ENCODE data around the gene KRTAP5-10.
"Not testable (repeated sequence)": the region's sequence is repeated elsewhere in the genome, so short reads cannot be mapped to it uniquely, and the experiment has no call there.

KRTAP5-10 gene

DNA sequence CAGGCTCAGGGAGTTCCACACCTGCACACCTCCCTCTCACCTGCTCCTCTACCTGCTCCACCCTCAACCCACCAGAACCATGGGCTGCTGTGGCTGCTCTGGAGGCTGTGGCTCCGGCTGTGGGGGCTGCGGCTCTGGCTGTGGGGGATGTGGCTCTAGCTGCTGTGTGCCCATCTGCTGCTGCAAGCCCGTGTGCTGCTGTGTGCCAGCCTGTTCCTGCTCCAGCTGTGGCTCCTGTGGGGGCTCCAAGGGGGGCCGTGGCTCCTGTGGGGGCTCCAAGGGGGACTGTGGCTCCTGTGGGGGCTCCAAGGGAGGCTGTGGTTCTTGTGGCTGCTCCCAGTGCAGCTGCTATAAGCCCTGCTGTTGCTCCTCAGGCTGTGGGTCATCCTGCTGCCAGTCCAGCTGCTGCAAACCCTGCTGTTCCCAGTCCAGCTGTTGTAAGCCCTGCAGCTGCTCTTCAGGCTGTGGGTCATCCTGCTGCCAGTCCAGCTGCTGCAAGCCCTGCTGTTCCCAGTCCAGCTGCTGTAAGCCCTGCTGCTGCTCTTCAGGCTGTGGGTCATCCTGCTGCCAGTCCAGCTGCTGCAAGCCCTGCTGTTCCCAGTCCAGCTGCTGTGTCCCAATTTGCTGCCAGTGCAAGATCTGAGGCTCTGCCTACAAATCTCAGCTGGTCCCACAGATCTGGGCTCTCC, 27.2 kb upstream of the KRTAP5-10 start, which contains the start of gene KRTAP5-8:
KRTAP5-8 (plus strand) TSS at position 49 of the 689 bp plus-strand sequence; CDS start at position 80, 31 bp downstream.
- H3K4me1 Mint-ChIP-seq, H3K27ac Mint-ChIP-seq, DNase-seq, H3K36me3 Mint-ChIP-seq, H3K4me3 Mint-ChIP-seq, H3K27me3 Mint-ChIP-seq, H3K9me3 Mint-ChIP-seq, CTCF ChIA-PET: not testable (repeated sequence)

DNA sequence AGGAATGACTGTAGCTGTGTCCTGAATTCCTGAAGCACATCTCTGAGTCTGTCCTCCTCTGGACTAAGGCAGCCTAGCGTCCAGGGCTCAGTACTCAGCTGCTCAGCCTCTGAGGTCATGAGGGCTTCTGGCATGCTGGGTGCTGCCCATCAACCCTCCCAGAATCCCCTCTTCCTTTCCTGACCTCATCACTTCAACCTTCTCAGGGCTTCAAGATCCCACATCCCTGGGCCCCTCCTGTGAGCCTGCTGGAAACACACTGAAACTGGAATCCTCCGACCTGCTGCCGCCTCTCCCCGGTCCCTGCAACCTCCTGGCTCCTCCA, 26.7 kb upstream of the KRTAP5-10 start:
- CTCF ChIA-PET, result no interaction called here
- Mint-ChIP-seq H3K9me3 (peaks cover 5% of the 10 kb centered on the region), H3K27me3 (peaks cover 8% of the 10 kb centered on the region), H3K4me1 (no peaks in the 10 kb centered on the region), H3K4me3 (no peak overlapping the region), H3K36me3 (no peaks in the 10 kb centered on the region), H3K27ac (no peak overlapping the region)
- DNase-seq, result no peak

DNA sequence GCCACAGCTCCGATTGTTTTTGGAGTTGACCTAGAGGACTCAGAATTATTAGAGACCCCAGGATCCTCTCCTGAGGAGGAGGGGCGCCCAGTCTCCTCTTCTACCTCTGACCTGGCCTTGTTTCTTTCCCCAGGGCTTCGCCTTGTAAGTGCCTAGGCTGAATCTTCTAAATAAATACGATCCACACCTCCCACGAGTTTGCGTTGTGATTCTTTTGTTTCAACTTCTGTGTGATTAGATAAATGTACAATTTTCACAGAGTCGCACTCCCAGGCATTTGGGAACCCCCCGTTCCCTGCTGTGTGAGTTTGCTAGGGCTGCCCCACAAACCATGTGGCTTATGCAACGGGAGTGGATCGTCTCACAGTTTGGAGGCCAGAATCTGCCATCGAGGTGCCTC, 26.3 kb upstream of the KRTAP5-10 start:
- Mint-ChIP-seq H3K4me1 (no peaks in the 10 kb centered on the region), H3K9me3 (peaks cover 5% of the 10 kb centered on the region), H3K27ac (no peak overlapping the region), H3K4me3 (no peak overlapping the region), H3K27me3 (peaks cover 11% of the 10 kb centered on the region), H3K36me3 (no peaks in the 10 kb centered on the region)
- DNase-seq, result no peak
- CTCF ChIA-PET, result no interaction called here

DNA sequence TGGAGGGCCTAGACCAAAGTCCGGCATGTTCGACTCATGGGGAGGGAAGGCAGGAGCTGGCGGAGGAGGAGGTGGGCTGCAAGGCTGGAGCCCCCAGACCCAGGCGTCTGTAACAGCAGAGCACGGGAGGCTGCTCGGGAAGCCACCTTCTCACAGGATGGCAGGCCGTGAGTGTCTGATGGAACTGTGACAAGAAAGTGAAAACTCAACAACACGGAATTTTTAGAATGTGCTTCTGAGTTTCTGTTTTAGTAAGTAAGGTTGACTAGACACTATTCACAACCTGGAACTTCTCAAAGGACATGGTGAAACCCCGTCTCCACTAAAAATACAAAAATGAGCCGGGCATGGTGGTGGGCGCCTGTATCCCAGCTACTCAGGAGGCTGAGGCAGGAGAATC, 25.4 kb upstream of the KRTAP5-10 start:
- H3K4me1 Mint-ChIP-seq, H3K4me3 Mint-ChIP-seq, H3K27ac Mint-ChIP-seq, DNase-seq, H3K36me3 Mint-ChIP-seq, H3K9me3 Mint-ChIP-seq, CTCF ChIA-PET: not testable (repeated sequence)
- peaks cover 11% of the 10 kb centered on the region for H3K27me3 Mint-ChIP-seq

DNA sequence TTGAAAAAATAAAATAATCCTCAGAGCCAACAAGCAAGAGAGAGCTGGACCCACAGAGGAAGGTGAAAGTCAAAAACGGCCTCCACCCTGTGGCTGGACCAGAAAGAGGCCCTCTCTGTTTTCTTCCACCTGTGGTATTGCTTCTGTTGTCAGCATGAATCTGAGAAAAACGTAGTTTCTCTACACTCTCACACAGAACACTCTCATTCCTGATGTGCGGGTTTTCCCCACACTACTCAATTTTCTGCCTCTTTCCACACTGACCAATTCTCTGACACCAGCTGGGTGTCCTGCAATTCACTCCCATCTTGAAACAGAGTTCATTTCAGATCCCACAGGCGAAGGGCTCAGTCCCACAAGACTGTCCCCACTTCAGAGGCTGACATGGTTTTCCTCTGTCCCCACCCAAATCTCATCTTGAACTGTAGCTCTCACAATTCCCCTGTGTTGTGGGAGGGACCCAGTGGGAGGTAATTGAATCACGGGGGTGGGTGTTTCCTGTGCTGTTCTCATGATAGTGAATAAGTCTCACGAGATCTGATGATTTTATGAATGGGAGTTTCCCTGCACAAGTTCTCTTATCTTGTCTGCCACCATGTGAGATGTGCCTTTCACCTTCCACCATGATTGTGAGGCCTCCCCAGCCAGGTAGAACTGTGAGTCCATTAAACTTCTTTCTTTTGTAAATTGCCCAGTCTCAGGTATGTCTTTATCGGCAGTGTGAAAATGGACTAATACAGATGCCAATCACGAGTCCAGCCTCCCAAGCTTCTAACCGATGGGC, 24.6 kb upstream of the KRTAP5-10 start:
- CTCF ChIA-PET, DNase-seq, H3K4me3 Mint-ChIP-seq, H3K4me1 Mint-ChIP-seq, H3K9me3 Mint-ChIP-seq, H3K36me3 Mint-ChIP-seq, H3K27ac Mint-ChIP-seq: not testable (repeated sequence)
- peaks cover 11% of the 10 kb centered on the region for H3K27me3 Mint-ChIP-seq

DNA sequence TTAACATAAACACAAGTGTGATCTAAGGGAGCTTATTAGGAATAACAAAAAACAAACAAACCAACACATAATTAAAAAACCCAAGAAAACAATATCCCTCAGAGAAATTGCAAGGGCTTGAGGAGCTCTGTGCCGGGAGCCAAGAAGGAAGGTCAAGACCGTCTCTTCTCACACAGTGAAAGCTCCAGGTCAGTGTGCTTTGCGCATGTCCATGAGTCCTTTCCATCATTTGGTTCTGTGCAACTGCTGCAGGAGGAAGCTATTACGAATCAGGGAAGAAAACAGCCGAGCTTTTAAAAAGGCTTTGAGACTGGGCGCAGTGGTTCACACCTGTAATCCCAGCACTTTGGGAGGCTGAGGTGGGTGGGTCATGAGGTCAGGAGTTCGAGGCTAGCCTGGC, 23.0 kb upstream of the KRTAP5-10 start:
- peaks cover 11% of the 10 kb centered on the region for H3K27me3 Mint-ChIP-seq
- H3K27ac Mint-ChIP-seq, result no peak overlapping the region
- H3K4me1 Mint-ChIP-seq, result no peaks in the 10 kb centered on the region
- no peaks in the 10 kb centered on the region for H3K36me3 Mint-ChIP-seq
- DNase-seq, result no peak
- CTCF ChIA-PET, result no interaction called here
- no peak overlapping the region for H3K4me3 Mint-ChIP-seq
- H3K9me3 Mint-ChIP-seq, result peaks cover 6% of the 10 kb centered on the region

DNA sequence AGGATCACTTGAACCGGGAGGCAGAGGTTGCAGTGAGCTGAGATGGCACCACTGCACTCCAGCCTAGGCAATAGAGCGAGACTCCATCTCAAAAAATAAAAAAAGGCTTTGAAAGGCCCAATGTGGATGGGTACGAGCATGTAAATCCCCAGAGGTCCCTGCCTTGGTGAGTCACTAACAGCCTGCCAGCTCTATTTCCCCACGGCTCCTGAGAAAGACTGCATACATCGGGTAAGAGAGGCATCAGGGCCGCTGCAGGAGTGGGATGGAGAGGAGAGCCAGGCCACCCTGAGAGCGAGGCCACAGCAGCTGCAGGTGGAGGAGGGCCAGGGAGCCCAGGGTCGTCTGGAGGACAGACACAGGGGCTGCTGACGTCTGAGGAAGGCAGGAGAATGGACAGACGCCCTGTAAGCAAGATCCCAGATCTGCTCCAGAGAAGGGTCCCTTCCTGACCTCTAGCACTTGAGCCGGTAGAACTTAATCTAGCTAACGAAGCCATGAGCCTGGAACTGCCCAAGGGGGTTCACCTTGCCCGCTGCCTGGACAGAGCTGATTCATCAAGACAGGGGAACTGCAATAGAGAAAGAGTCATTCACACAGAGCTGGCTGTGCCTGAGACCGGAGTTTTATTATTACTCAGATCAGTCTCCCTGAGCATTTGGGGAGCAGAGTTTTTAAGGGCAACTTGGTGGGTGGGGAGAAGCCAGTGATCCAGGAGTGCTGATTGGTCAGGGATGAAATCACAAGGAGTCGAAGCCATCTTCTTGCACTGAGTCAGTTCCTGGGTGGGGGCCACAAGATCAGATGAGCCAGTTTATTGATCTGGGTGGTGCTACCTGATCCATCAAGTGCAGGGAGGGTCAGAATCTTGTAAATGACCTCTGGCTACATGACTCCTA, 22.2 kb upstream of the KRTAP5-10 start:
- CTCF ChIA-PET, result no interaction called here
- Mint-ChIP-seq H3K27ac (no peak overlapping the region), H3K36me3 (no peaks in the 10 kb centered on the region), H3K4me3 (no peak overlapping the region), H3K9me3 (peaks cover 6% of the 10 kb centered on the region), H3K27me3 (peaks cover 11% of the 10 kb centered on the region), H3K4me1 (no peaks in the 10 kb centered on the region)
- DNase-seq, result no peak

DNA sequence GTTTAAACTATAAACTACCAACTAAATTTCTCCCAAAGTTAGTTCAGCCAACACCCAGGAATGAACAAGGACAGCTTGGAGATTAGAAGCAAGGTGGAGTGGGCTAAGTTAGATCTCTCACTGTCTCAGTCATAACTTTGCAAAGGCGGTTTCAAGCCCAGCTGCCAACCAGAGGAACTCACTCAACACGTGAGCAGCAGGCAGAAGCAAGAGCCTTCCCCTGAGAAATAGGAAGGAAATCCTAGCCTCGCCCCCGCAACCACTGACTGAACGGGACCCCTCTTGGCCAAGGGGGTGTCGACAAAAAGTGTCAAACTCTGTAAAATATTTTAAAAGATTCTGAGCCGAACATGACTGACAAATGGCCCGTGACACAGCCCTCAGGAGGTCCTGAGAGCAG, 21.5 kb upstream of the KRTAP5-10 start:
- H3K4me1 Mint-ChIP-seq, result no peaks in the 10 kb centered on the region
- no peak overlapping the region for H3K4me3 Mint-ChIP-seq
- H3K27me3 Mint-ChIP-seq, result peaks cover 12% of the 10 kb centered on the region
- no peak overlapping the region for H3K27ac Mint-ChIP-seq
- H3K36me3 Mint-ChIP-seq, result no peaks in the 10 kb centered on the region
- CTCF ChIA-PET, result no interaction called here
- no peak for DNase-seq
- H3K9me3 Mint-ChIP-seq, result peaks cover 6% of the 10 kb centered on the region

DNA sequence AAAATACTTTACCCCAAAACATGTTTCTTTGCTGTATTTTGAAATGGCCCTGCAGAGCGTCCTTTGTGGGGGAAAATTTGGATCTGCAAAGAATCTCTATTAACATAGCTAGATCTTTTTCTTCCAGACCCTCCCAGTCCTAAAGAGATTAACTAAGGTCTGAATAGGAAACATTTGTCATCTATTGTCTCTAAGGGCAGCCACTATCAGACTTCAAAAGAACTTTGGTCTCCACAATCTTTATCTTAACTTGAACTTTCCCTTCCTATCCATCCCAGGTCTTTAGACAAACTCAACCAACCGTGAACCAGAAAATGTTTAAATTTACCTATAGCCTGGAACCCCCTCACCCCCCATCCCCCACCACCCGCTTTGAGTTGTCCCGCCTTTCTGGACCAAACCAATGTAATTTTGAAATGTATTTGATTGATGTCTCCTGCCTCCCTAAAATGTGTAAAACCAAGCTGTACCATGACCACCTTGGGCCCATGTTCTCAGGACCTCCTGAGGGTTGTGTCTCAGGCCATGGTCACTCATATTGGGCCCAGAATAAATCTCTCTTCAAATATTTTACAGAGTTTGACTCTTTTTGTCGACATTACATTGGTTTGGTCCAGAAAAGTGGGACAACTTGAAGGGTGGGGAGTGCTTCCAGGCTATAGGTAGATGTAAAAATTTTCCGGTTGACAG, 20.7 kb upstream of the KRTAP5-10 start:
- Mint-ChIP-seq H3K4me1 (no peaks in the 10 kb centered on the region), H3K27ac (no peak overlapping the region), H3K9me3 (peaks cover 6% of the 10 kb centered on the region), H3K36me3 (no peaks in the 10 kb centered on the region), H3K27me3 (peaks cover 18% of the 10 kb centered on the region), H3K4me3 (no peak overlapping the region)
- CTCF ChIA-PET, result no interaction called here
- no peak for DNase-seq

DNA sequence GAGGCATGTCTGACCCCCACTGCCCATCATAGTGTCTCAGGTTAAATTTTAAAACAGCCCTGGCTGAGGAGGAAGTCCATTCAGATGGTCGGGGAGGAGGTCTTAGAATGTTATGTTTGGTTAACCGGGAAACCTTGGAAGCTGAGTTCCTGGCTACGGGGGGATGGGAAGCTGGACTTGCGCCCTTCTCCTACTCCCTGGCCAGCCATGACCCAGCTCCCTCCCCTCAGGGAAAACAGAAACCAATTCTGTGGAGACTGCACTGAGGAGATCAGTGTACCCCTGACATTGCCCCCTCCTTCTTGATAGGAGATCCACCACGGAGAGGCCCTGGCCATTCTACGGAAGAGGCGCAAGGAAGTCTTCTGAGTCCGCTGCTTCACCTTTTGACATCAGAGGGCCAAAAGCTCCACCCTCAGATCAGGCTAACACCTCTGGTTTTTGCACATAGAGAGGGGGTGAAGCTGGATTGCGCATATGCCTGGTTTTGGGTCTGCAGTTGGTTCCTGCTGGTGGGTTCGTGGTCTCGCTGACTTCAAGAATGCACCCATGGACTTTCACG, 19.9 kb upstream of the KRTAP5-10 start:
- H3K27me3 Mint-ChIP-seq, result peaks cover 23% of the 10 kb centered on the region
- peaks cover 6% of the 10 kb centered on the region for H3K9me3 Mint-ChIP-seq
- no peak for DNase-seq
- H3K27ac Mint-ChIP-seq, result no peak overlapping the region
- CTCF ChIA-PET, result no interaction called here
- H3K36me3 Mint-ChIP-seq, result no peaks in the 10 kb centered on the region
- H3K4me3 Mint-ChIP-seq, result no peak overlapping the region
- H3K4me1 Mint-ChIP-seq, result no peaks in the 10 kb centered on the region

DNA sequence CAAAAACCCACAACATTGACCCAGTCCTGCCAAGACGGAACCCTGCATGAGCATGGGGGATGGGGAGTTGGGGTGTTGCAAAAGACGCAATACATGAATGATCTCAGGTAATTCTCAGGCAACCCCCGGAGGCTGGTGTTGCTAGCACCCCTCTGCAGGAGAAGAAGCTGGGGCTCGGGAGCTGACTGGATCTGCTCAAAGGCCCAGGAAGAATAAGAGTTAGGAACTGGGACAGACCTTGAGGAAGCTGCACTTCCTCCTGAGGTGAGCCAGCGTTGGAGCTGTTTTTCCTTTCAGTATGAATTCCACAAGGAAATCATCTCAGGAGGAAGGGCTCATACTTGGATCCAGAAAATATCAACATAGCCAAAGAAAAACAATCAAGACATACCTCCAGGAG, 17.2 kb upstream of the KRTAP5-10 start, which contains the start of gene KRTAP5-9:
KRTAP5-9 (plus strand) TSS at position 301 of the 400 bp plus-strand sequence. CDS start 238 bp downstream, outside the sequence.
- H3K9me3 Mint-ChIP-seq, result peaks cover 1% of the 10 kb centered on the region
- peaks cover 20% of the 10 kb centered on the region for H3K27me3 Mint-ChIP-seq
- no peak within 1 kb of the TSS for H3K4me3 Mint-ChIP-seq
- H3K4me1 Mint-ChIP-seq, result no peaks in the 10 kb centered on the region
- CTCF ChIA-PET, result no interaction called here
- H3K27ac Mint-ChIP-seq, result no peak within 1 kb of the TSS
- no peaks in the 10 kb centered on the region for H3K36me3 Mint-ChIP-seq
- no peak for DNase-seq

DNA sequence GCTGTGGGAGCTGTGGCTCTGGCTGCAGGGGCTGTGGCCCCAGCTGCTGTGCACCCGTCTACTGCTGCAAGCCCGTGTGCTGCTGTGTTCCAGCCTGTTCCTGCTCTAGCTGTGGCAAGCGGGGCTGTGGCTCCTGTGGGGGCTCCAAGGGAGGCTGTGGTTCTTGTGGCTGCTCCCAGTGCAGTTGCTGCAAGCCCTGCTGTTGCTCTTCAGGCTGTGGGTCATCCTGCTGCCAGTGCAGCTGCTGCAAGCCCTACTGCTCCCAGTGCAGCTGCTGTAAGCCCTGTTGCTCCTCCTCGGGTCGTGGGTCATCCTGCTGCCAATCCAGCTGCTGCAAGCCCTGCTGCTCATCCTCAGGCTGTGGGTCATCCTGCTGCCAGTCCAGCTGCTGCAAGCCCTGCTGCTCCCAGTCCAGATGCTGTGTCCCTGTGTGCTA, 16.6 kb upstream of the KRTAP5-10 start:
- H3K4me1 Mint-ChIP-seq, result no peaks in the 10 kb centered on the region
- H3K27me3 Mint-ChIP-seq, result peaks cover 13% of the 10 kb centered on the region
- no peaks in the 10 kb centered on the region for H3K36me3 Mint-ChIP-seq
- CTCF ChIA-PET, result no interaction called here
- H3K4me3 Mint-ChIP-seq, result no peak overlapping the region
- no peak overlapping the region for H3K27ac Mint-ChIP-seq
- no peak for DNase-seq
- H3K9me3 Mint-ChIP-seq, result peaks cover 1% of the 10 kb centered on the region

DNA sequence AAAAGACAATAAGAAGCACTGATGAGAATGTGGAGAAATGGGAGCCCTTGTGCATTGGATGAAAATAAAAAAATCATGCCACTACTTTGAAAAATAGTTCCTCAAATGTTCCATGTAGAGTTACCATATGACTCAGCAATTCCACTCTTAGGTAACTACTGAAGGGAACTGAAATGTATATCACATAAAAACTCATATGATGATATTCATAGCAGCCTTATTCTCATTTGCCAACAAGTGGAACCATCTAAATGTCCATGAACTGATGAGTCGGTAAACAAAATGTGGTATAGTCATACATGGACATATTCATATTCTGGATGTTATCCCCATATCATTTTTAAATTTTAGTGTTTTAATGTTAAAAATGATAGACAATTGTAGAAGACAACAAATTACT, 13.7 kb upstream of the KRTAP5-10 start:
- H3K9me3 Mint-ChIP-seq, result no peaks in the 10 kb centered on the region
- CTCF ChIA-PET, result no interaction called here
- no peaks in the 10 kb centered on the region for H3K4me1 Mint-ChIP-seq
- DNase-seq, result no peak
- H3K27ac Mint-ChIP-seq, result no peak overlapping the region
- H3K4me3 Mint-ChIP-seq, result no peak overlapping the region
- peaks cover 12% of the 10 kb centered on the region for H3K27me3 Mint-ChIP-seq
- no peaks in the 10 kb centered on the region for H3K36me3 Mint-ChIP-seq

DNA sequence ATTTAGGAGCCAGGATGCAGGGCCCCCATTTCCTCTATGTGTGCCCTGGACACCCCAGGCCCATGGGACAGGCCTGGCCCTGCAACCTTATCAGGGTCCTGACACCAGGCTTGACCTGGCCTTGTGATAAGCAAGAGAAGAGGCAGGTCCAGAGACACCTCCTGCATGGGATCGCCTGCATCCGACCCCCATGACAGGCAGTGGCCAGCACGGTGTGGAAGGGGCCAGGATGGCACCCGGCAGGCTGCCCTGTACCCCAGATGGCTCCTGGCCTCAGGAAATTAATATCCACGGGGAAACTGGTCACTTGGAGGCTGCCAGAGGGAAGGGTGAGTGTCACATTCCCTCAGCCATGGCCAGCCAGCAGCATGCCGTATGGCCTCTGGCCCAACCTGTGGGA, 10.4 kb upstream of the KRTAP5-10 start:
- Mint-ChIP-seq H3K9me3 (no peaks in the 10 kb centered on the region), H3K4me3 (no peak overlapping the region), H3K27me3 (peaks cover 5% of the 10 kb centered on the region), H3K4me1 (no peaks in the 10 kb centered on the region), H3K36me3 (no peaks in the 10 kb centered on the region), H3K27ac (no peak overlapping the region)
- CTCF ChIA-PET, result no interaction called here
- no peak for DNase-seq
